Chondrocyte (in vitro differentiated cells): Measurements from ENCODE around the gene KIR2DL1. TPM values are rescaled to one million over a fixed set of nuclear protein-coding genes. Genes with fewer than 3 reads are reported as not detected.
"Not testable (repeated sequence)": the region's sequence is repeated elsewhere in the genome, so short reads cannot be mapped to it uniquely, and the experiment has no call there.

ENCODE experiments used
- DNase-seq: peaks from one replicate; pipeline ENCODE4 v3.0.0; 2021; ENCODE audit warnings: mixed read lengths, low spot score
- H3K27ac Mint-ChIP-seq: one replicate; pipeline ENCODE4 v1.8.0; 2021; ENCODE audit warnings: mild to moderate bottlenecking, moderate library complexity, mixed read lengths; ENCODE audit not compliant: unreplicated experiment
- H3K27me3 Mint-ChIP-seq: 2 replicates; pipeline ENCODE4 v1.8.0; 2021; ENCODE audit warnings: low read depth, mixed read lengths
- H3K36me3 Mint-ChIP-seq: 2 replicates; pipeline ENCODE4 v1.8.0; 2021; ENCODE audit warnings: low read depth, mixed read lengths
- H3K4me1 Mint-ChIP-seq: 2 replicates; pipeline ENCODE4 v1.8.0; 2021; ENCODE audit warnings: low read depth, mild to moderate bottlenecking, mixed read lengths
- H3K4me3 Mint-ChIP-seq: one replicate; pipeline ENCODE4 v1.8.0; 2021; ENCODE audit warnings: mild to moderate bottlenecking, moderate library complexity, mixed read lengths; ENCODE audit not compliant: unreplicated experiment
- H3K9me3 Mint-ChIP-seq: 2 replicates; pipeline ENCODE4 v1.8.0; 2021; ENCODE audit warnings: low read depth, mixed read lengths
- total RNA-seq: library from RNA; stranded (reverse); gene quantifications from 3 replicates; pipeline ENCODE4 v1.2.1, GENCODE V29; 2021
- TF ChIP-seq, protein P1 (sequence below): fragments of 200-600 bp; sonication (generic); IDR thresholded peaks from 2 replicates; pipeline ENCODE4 v1.5.0; 2021; ENCODE audit warnings: antibody characterized with exemption, mild to moderate bottlenecking, moderate library complexity

KIR2DL1 gene
- total RNA-seq, 1 donor from 2014 or later = not detected

DNA sequence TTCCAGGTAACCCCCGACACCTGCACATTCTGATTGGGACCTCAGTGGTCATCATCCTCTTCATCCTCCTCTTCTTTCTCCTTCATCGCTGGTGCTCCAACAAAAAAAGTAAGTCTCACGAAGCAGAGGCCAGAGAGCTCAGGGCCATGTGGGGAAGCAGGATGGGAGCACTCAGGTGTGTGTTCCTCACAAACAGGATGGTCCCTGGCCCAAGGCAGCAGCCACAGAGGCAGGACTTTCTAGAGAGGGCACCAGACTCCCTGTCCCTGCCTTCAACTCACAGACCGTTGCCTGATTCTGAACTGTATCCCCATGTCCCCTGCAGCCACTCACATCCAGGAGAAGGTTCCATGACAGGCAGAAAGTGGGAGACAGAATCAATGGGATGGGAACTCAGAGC, 13.3 kb downstream of the KIR2DL1 start:
- H3K27ac Mint-ChIP-seq, H3K27me3 Mint-ChIP-seq, H3K36me3 Mint-ChIP-seq, H3K4me1 Mint-ChIP-seq, H3K4me3 Mint-ChIP-seq, DNase-seq: not testable (repeated sequence)
- peaks cover 65% of the 10 kb centered on the region for H3K9me3 Mint-ChIP-seq

DNA sequence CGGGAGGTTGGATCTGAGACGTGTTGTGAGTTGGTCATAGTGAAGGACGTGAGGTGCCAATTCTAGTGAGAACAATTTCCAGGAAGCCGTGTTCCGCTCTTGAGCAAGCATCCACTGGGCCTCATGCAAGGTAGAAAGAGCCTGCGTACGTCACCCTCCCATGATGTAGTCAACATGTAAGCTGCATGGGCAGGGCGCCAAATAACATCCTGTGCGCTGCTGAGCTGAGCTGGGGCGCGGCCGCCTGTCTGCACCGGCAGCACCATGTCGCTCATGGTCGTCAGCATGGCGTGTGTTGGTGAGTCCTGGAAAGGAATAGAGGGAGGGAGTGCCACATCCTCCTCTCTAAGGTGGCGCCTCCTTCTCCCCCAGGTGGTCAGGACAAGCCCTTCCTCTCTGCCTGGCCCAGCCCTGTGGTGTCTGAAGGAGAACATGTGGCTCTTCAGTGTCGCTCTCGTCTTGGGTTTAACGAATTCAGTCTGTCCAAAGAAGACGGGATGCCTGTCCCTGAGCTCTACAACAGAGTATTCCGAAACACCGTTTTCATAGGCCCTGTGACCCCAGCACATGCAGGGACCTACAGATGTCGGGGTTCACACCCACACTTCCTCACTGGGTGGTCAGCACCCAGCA, 16.6 kb downstream of the KIR2DL1 start:
- not testable (repeated sequence) for DNase-seq, H3K36me3 Mint-ChIP-seq, H3K27me3 Mint-ChIP-seq, H3K27ac Mint-ChIP-seq, H3K4me3 Mint-ChIP-seq, H3K4me1 Mint-ChIP-seq
- H3K9me3 Mint-ChIP-seq = peaks cover 67% of the 10 kb centered on the region

DNA sequence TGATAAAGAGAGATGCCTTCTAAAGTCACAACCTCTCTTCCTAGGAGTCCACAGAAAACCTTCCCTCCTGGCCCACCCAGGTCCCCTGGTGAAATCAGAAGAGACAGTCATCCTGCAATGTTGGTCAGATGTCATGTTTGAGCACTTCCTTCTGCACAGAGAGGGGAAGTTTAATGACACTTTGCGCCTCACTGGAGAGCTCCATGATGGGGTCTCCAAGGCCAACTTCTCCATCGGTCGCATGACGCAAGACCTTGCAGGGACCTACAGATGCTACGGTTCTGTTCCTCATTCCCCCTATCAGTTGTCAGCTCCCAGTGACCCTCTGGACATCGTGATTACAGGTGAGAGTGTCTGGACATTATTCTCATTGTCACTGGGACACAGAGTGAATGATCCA, 18.6 kb downstream of the KIR2DL1 start:
- H3K4me3 Mint-ChIP-seq, H3K27me3 Mint-ChIP-seq, H3K36me3 Mint-ChIP-seq, H3K27ac Mint-ChIP-seq, H3K4me1 Mint-ChIP-seq, DNase-seq: not testable (repeated sequence)
- peaks cover 62% of the 10 kb centered on the region for H3K9me3 Mint-ChIP-seq

DNA sequence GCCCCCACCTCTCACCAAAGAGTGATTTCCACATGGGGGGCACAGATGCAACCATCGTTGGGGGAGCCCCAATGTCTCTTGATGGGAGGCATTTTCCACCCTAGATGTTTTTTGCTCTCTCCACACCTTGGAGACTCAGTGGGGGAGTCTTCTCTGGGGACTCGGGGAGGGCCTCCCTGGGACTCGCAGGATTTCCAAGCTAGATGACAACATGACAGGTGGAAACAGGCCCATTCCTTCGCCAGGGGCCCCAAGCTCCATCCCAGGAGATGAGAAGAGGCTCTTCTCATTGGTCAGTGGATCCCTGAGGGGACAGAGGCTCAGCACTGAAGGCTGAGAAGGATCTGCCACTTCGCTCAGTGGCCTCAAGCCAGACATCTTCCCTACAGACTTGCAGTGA, 21.1 kb downstream of the KIR2DL1 start:
- Mint-ChIP-seq H3K4me3 (no peak overlapping the region), H3K9me3 (peaks cover 57% of the 10 kb centered on the region), H3K4me1 (no peaks in the 10 kb centered on the region), H3K27me3 (no peaks in the 10 kb centered on the region), H3K36me3 (no peaks in the 10 kb centered on the region), H3K27ac (no peak overlapping the region)
- TF ChIP-seq, protein P1, sequence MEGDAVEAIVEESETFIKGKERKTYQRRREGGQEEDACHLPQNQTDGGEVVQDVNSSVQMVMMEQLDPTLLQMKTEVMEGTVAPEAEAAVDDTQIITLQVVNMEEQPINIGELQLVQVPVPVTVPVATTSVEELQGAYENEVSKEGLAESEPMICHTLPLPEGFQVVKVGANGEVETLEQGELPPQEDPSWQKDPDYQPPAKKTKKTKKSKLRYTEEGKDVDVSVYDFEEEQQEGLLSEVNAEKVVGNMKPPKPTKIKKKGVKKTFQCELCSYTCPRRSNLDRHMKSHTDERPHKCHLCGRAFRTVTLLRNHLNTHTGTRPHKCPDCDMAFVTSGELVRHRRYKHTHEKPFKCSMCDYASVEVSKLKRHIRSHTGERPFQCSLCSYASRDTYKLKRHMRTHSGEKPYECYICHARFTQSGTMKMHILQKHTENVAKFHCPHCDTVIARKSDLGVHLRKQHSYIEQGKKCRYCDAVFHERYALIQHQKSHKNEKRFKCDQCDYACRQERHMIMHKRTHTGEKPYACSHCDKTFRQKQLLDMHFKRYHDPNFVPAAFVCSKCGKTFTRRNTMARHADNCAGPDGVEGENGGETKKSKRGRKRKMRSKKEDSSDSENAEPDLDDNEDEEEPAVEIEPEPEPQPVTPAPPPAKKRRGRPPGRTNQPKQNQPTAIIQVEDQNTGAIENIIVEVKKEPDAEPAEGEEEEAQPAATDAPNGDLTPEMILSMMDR = no peak
- DNase-seq = no peak

DNA sequence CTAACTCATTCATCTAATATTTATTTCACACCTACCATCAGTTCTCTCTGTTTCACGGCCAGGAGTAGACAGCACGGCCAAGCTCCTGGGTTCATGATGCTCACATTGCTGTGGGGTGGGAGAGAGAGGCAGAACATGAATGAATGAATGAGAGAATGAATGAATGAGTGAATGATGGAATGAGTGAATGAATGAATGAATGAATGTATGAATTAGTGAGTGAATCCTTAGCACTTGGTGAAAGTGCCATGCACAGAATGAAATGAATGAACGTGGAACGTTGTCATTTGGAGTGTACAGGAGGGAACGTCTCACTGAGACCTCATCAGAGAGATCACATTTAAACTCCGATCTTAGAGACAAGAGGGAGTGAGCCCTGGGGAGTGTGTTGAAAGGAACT, 21.9 kb downstream of the KIR2DL1 start:
- H3K9me3 Mint-ChIP-seq = peaks cover 59% of the 10 kb centered on the region
- no peak overlapping the region for H3K27ac Mint-ChIP-seq
- H3K4me1 Mint-ChIP-seq = no peaks in the 10 kb centered on the region
- H3K4me3 Mint-ChIP-seq = no peak overlapping the region
- H3K36me3 Mint-ChIP-seq = no peaks in the 10 kb centered on the region
- no peak for DNase-seq
- no peaks in the 10 kb centered on the region for H3K27me3 Mint-ChIP-seq
- TF ChIP-seq, protein P1 = no peak

DNA sequence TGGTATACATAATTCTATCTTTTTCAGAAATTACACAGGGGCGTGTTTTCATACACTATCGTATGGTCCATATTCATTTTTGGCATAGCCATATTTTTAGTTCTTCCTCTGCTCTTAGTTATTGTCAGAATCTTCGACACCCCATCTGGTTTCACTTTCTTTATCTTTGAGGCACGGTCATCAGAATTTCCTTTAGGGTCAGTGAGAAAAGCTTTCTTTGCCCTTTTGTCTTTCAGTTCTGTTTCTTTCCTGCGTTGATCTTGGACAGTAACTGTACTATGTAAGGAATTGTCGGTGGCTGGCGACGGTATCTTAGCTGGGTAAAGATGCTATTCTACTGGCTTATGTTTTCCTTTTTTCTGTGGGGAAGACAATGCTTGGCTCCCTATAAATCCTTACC, 23.2 kb downstream of the KIR2DL1 start:
- DNase-seq = no peak
- H3K4me3 Mint-ChIP-seq = no peak overlapping the region
- no peaks in the 10 kb centered on the region for H3K4me1 Mint-ChIP-seq
- peaks cover 59% of the 10 kb centered on the region for H3K9me3 Mint-ChIP-seq
- no peak overlapping the region for H3K27ac Mint-ChIP-seq
- H3K36me3 Mint-ChIP-seq = no peaks in the 10 kb centered on the region
- no peaks in the 10 kb centered on the region for H3K27me3 Mint-ChIP-seq
- TF ChIP-seq, protein P1 = no peak

DNA sequence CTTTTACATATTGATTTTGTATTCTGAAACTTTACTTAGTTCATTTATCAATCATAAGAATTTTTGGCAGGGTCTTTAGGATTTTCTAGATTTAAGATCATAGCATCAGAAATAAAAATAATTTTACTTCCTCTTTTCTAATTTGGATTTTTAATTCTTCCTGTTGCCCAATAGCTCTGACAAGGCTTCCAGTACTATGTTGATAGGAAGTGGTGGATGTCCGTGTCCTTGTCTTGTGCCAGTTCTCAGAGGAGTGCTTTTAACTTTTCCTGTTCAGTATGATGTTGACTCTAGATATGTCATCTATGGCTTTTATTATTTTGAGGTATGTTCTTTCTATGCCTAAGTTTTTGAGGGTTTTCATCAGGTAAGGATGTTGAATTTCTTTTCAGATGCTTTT, 26.2 kb downstream of the KIR2DL1 start:
- no peak overlapping the region for H3K4me3 Mint-ChIP-seq
- TF ChIP-seq, protein P1 = no peak
- H3K36me3 Mint-ChIP-seq = no peaks in the 10 kb centered on the region
- H3K9me3 Mint-ChIP-seq = peaks cover 54% of the 10 kb centered on the region
- H3K27ac Mint-ChIP-seq = no peak overlapping the region
- no peaks in the 10 kb centered on the region for H3K27me3 Mint-ChIP-seq
- no peak for DNase-seq
- no peaks in the 10 kb centered on the region for H3K4me1 Mint-ChIP-seq
